OCI-LY7 (cell line): ENCODE results near the gene SGMS2.

ENCODE experiments used
- CTCF ChIP-seq: fragments of 200-600 bp; sonication (generic); conservative IDR thresholded peaks from 2 replicates; pipeline ENCODE4 v1.5.1; 2014; ENCODE audit warnings: mild to moderate bottlenecking, antibody characterized with exemption, low read length, moderate library complexity, mixed read lengths
- EZH2phosphoT487 ChIP-seq: fragments of 200-600 bp; sonication (generic); IDR thresholded peaks from 2 replicates; pipeline ENCODE4 v1.6.1; 2018; ENCODE audit warnings: low read depth, borderline replicate concordance, mild to moderate bottlenecking, mixed run types, antibody characterized with exemption, low read length, moderate library complexity, mixed read lengths

- TF ChIP-seq CTCF (no peak), EZH2phosphoT487 (no peak)
Observed at GRCh38 chr4:107780665-107781064, 44.1 kb upstream of the SGMS2 start.
